HEK293 (cell line): ENCODE measurements around the gene MED29.

ENCODE experiments used
- EGR2 ChIP-seq: fragments of 450-650 bp; formaldehyde crosslinking; IDR thresholded peaks from 2 replicates; pipeline ENCODE4 v1.5.1; 2016; ENCODE audit warnings: low read depth, missing biosample characterization, missing genetic modification characterization
- GLIS1 ChIP-seq: fragments of 450-650 bp; formaldehyde crosslinking; IDR thresholded peaks from 2 replicates; pipeline ENCODE4 v1.5.1; 2016; ENCODE audit warnings: missing biosample characterization, missing genetic modification characterization
- HOXA7 ChIP-seq: sonication (generic); formaldehyde crosslinking; IDR thresholded peaks from 2 replicates; pipeline ENCODE4 v1.8.1; 2022; ENCODE audit warnings: missing genetic modification reagents, borderline replicate concordance
- KLF10 ChIP-seq: fragments of 450-650 bp; IDR thresholded peaks from 2 replicates; pipeline ENCODE4 v1.5.1; 2018; ENCODE audit warnings: missing biosample characterization, mild to moderate bottlenecking, missing genetic modification characterization
- KLF8 ChIP-seq: fragments of 450-650 bp; formaldehyde crosslinking; IDR thresholded peaks from 2 replicates; pipeline ENCODE4 v1.5.1; 2016; ENCODE audit warnings: missing biosample characterization, missing genetic modification characterization
- OSR2 ChIP-seq: fragments of 450-650 bp; formaldehyde crosslinking; IDR thresholded peaks from 2 replicates; pipeline ENCODE4 v1.5.1; 2016; ENCODE audit warnings: missing biosample characterization, missing genetic modification characterization
- SP2 ChIP-seq: fragments of 450-650 bp; formaldehyde crosslinking; IDR thresholded peaks from 2 replicates; pipeline ENCODE4 v1.5.1; 2016; ENCODE audit warnings: missing biosample characterization, missing genetic modification characterization
- ZFP37 ChIP-seq: fragments of 450-650 bp; formaldehyde crosslinking; IDR thresholded peaks from 2 replicates; pipeline ENCODE4 v1.5.1; 2016; ENCODE audit warnings: missing biosample characterization, missing genetic modification characterization
- ZIC2 ChIP-seq: fragments of 450-650 bp; formaldehyde crosslinking; IDR thresholded peaks from 2 replicates; pipeline ENCODE4 v1.5.1; 2016; ENCODE audit warnings: missing biosample characterization, missing genetic modification characterization
- ZNF114 ChIP-seq: fragments of 450-650 bp; formaldehyde crosslinking; IDR thresholded peaks from 2 replicates; pipeline ENCODE4 v1.5.0; 2017; ENCODE audit warnings: missing biosample characterization, missing genetic modification characterization
- ZNF132 ChIP-seq: fragments of 450-650 bp; formaldehyde crosslinking; IDR thresholded peaks from 2 replicates; pipeline ENCODE4 v1.5.1; 2017; ENCODE audit warnings: missing biosample characterization, missing genetic modification characterization, borderline replicate concordance
- ZNF146 ChIP-seq: fragments of 450-650 bp; formaldehyde crosslinking; IDR thresholded peaks from 2 replicates; pipeline ENCODE4 v1.5.1; 2016; ENCODE audit warnings: missing biosample characterization, missing genetic modification characterization
- ZNF157 ChIP-seq: fragments of 450-650 bp; formaldehyde crosslinking; IDR thresholded peaks from 2 replicates; pipeline ENCODE4 v1.5.1; 2016; ENCODE audit warnings: missing biosample characterization, missing genetic modification characterization
- ZNF311 ChIP-seq: fragments of 450-650 bp; formaldehyde crosslinking; IDR thresholded peaks from 2 replicates; pipeline ENCODE4 v1.5.1; 2017; ENCODE audit warnings: missing biosample characterization, missing genetic modification characterization, borderline replicate concordance
- ZNF366 ChIP-seq: fragments of 450-650 bp; formaldehyde crosslinking; conservative IDR thresholded peaks from 2 replicates; pipeline ENCODE4 v1.5.1; 2016; ENCODE audit warnings: missing biosample characterization, missing genetic modification characterization
- ZNF37A ChIP-seq: fragments of 450-650 bp; IDR thresholded peaks from 2 replicates; pipeline ENCODE4 v1.5.1; 2018; ENCODE audit warnings: missing biosample characterization, missing genetic modification characterization
- ZNF394 ChIP-seq: fragments of 450-650 bp; formaldehyde crosslinking; IDR thresholded peaks from 2 replicates; pipeline ENCODE4 v1.5.1; 2016; ENCODE audit warnings: missing biosample characterization, missing genetic modification characterization, mild to moderate bottlenecking, moderate library complexity, borderline replicate concordance
- ZNF426 ChIP-seq: fragments of 450-650 bp; formaldehyde crosslinking; IDR thresholded peaks from 2 replicates; pipeline ENCODE4 v1.5.1; 2017; ENCODE audit warnings: missing biosample characterization, missing genetic modification characterization, mild to moderate bottlenecking, inconsistent platforms, moderate library complexity
- ZNF530 ChIP-seq: fragments of 450-650 bp; formaldehyde crosslinking; IDR thresholded peaks from 2 replicates; pipeline ENCODE4 v1.5.1; 2016; ENCODE audit warnings: low read depth, missing biosample characterization, missing genetic modification characterization
- ZNF555 ChIP-seq: fragments of 450-650 bp; formaldehyde crosslinking; conservative IDR thresholded peaks from 2 replicates; pipeline ENCODE4 v1.5.1; 2017; ENCODE audit warnings: missing biosample characterization, mild to moderate bottlenecking, missing genetic modification characterization, inconsistent platforms
- ZNF560 ChIP-seq: fragments of 450-650 bp; formaldehyde crosslinking; IDR thresholded peaks from 2 replicates; pipeline ENCODE4 v1.5.1; 2017; ENCODE audit warnings: missing biosample characterization, missing genetic modification characterization, borderline replicate concordance
- ZNF768 ChIP-seq: fragments of 450-650 bp; formaldehyde crosslinking; IDR thresholded peaks from 2 replicates; pipeline ENCODE4 v1.5.1; 2018; ENCODE audit warnings: missing biosample characterization, mild to moderate bottlenecking, missing genetic modification characterization
- ZNF792 ChIP-seq: fragments of 450-650 bp; formaldehyde crosslinking; IDR thresholded peaks from 2 replicates; pipeline ENCODE4 v1.5.1; 2016; ENCODE audit warnings: missing biosample characterization, missing genetic modification characterization
- ZSCAN23 ChIP-seq: fragments of 450-650 bp; formaldehyde crosslinking; IDR thresholded peaks from 2 replicates; pipeline ENCODE4 v1.5.1; 2016; ENCODE audit warnings: missing biosample characterization, missing genetic modification characterization
- TF ChIP-seq, protein P1 (sequence below): fragments of 450-650 bp; formaldehyde crosslinking; IDR thresholded peaks from 2 replicates; pipeline ENCODE4 v1.5.1; 2017; ENCODE audit warnings: missing biosample characterization, missing genetic modification characterization
- TF ChIP-seq, protein P2 (sequence below): fragments of 450-650 bp; formaldehyde crosslinking; IDR thresholded peaks from 2 replicates; pipeline ENCODE4 v1.5.1; 2016; ENCODE audit warnings: missing biosample characterization, missing genetic modification characterization
- TF ChIP-seq, protein P3 (sequence below): fragments of 450-650 bp; formaldehyde crosslinking; IDR thresholded peaks from 2 replicates; pipeline ENCODE4 v1.5.1; 2017; ENCODE audit warnings: missing biosample characterization, missing genetic modification characterization
- TF ChIP-seq, protein P4 (sequence below): fragments of 450-650 bp; formaldehyde crosslinking; IDR thresholded peaks from 2 replicates; pipeline ENCODE4 v1.5.1; 2016; ENCODE audit warnings: missing biosample characterization, missing genetic modification characterization
- TF ChIP-seq, protein P5 (sequence below): fragments of 450-650 bp; formaldehyde crosslinking; IDR thresholded peaks from 2 replicates; pipeline ENCODE4 v1.5.1; 2016; ENCODE audit warnings: missing biosample characterization, missing genetic modification characterization
- TF ChIP-seq, protein P6 (sequence below): fragments of 450-650 bp; IDR thresholded peaks from 2 replicates; pipeline ENCODE4 v1.5.1; 2018; ENCODE audit warnings: missing biosample characterization, missing genetic modification characterization

Gene MED29

DNA sequence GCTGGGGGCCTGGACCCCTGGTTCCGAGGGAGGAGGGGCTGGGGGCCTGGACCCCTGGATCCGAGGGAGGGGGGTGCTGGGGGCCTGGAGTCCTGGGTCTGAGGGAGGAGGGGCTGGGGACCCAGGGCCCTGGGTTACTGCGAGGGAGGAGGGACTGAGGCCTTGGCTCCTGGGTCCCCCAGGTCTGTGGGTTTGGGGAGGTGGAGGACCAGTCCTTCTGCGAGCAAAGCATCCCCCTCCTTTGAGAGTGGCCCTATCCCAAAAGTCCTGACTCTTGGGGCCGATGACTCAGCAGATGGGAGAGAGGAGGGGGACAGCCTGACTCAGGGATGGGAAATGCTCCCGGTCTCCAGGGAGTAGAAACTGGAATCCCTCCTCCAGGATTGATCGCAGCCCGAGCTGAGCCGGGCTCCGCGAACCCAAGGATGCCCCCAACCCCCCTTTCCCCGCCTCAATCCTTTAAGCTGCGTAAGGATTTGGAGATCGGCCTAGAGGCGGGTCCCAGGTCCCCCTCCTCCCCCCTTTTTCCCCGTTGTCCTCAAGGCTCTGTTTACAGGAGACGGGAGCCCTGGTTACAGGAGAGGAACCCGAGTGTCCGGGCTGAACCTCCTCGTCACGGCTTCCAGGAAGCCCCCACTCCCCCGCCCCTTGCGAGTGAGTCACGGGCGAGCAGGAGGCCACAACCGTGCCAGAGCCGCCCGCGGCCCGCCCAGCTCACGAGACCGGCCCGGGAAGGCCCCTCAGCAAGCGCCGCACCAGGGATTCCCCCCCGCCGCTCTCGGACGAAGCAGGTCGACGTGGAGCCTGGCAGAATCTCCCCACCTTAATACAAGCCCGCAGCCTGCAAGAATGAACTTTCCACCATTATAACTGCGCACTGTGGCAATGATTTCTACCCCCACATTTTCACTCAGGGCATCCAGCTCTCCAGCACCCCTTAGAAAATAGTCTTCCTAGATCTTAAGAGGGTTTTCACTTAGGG lies 12.4 kb downstream of the MED29 start (continued):
- TF ChIP-seq, protein P1, sequence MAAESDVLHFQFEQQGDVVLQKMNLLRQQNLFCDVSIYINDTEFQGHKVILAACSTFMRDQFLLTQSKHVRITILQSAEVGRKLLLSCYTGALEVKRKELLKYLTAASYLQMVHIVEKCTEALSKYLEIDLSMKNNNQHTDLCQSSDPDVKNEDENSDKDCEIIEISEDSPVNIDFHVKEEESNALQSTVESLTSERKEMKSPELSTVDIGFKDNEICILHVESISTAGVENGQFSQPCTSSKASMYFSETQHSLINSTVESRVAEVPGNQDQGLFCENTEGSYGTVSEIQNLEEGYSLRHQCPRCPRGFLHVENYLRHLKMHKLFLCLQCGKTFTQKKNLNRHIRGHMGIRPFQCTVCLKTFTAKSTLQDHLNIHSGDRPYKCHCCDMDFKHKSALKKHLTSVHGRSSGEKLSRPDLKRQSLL (tag by site-specific recombination), result peak; percentile 47
- TF ChIP-seq ZNF560 (no peak), EGR2 (tag by site-specific recombination) (peak; percentile 40; the same call in 1 of the 2 replicates), ZNF366 (tag by site-specific recombination) (peak; percentile 91), ZNF394 (peak; percentile 58), SP2 (tag by site-specific recombination) (peak; percentile 65), ZNF768 (tag by site-specific recombination) (no peak), ZNF114 (tag by site-specific recombination) (no peak), ZNF132 (tag by site-specific recombination) (no peak), ZNF555 (tag by site-specific recombination) (no peak), ZIC2 (tag by site-specific recombination) (peak; percentile 88), ZFP37 (tag by site-specific recombination) (peak; percentile 88; the same call in 1 of the 2 replicates), ZNF311 (no peak), ZNF157 (tag by site-specific recombination) (no peak), KLF8 (tag by site-specific recombination) (peak; percentile 91), KLF10 (tag by site-specific recombination) (peak; percentile 71; the same call in 1 of the 2 replicates), ZNF792 (tag by site-specific recombination) (no peak), OSR2 (tag by site-specific recombination) (peak; percentile 45), ZNF530 (tag by site-specific recombination) (no peak), HOXA7 (no peak), ZSCAN23 (tag by site-specific recombination) (0 out of 2 replicates have a peak, but pooled peaks have one; percentile 28), ZNF426 (no peak), ZNF146 (tag by site-specific recombination) (no peak), GLIS1 (tag by site-specific recombination) (peak; percentile 89), ZNF37A (tag by site-specific recombination) (no peak; the same call in 1 of the 2 replicates)
- TF ChIP-seq, protein P2, sequence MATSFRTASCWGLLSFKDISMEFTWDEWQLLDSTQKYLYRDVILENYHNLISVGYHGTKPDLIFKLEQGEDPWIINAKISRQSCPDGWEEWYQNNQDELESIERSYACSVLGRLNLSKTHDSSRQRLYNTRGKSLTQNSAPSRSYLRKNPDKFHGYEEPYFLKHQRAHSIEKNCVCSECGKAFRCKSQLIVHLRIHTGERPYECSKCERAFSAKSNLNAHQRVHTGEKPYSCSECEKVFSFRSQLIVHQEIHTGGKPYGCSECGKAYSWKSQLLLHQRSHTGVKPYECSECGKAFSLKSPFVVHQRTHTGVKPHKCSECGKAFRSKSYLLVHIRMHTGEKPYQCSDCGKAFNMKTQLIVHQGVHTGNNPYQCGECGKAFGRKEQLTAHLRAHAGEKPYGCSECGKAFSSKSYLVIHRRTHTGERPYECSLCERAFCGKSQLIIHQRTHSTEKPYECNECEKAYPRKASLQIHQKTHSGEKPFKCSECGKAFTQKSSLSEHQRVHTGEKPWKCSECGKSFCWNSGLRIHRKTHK (tag by site-specific recombination), result no peak
- TF ChIP-seq, protein P3, sequence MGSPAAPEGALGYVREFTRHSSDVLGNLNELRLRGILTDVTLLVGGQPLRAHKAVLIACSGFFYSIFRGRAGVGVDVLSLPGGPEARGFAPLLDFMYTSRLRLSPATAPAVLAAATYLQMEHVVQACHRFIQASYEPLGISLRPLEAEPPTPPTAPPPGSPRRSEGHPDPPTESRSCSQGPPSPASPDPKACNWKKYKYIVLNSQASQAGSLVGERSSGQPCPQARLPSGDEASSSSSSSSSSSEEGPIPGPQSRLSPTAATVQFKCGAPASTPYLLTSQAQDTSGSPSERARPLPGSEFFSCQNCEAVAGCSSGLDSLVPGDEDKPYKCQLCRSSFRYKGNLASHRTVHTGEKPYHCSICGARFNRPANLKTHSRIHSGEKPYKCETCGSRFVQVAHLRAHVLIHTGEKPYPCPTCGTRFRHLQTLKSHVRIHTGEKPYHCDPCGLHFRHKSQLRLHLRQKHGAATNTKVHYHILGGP, result peak; percentile 25; the same call in 1 of the 2 replicates
- TF ChIP-seq, protein P4, sequence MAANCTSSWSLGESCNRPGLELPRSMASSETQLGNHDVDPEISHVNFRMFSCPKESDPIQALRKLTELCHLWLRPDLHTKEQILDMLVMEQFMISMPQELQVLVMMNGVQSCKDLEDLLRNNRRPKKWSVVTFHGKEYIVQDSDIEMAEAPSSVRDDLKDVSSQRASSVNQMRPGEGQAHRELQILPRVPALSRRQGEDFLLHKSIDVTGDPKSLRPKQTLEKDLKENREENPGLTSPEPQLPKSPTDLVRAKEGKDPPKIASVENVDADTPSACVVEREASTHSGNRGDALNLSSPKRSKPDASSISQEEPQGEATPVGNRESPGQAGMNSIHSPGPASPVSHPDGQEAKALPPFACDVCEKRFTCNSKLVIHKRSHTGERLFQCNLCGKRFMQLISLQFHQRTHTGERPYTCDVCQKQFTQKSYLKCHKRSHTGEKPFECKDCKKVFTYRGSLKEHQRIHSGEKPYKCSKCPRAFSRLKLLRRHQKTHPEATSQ (tag by site-specific recombination), result peak; percentile 62; the same call in 1 of the 2 replicates
- TF ChIP-seq, protein P5, sequence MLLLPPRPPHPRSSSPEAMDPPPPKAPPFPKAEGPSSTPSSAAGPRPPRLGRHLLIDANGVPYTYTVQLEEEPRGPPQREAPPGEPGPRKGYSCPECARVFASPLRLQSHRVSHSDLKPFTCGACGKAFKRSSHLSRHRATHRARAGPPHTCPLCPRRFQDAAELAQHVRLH, result no peak
- TF ChIP-seq, protein P6, sequence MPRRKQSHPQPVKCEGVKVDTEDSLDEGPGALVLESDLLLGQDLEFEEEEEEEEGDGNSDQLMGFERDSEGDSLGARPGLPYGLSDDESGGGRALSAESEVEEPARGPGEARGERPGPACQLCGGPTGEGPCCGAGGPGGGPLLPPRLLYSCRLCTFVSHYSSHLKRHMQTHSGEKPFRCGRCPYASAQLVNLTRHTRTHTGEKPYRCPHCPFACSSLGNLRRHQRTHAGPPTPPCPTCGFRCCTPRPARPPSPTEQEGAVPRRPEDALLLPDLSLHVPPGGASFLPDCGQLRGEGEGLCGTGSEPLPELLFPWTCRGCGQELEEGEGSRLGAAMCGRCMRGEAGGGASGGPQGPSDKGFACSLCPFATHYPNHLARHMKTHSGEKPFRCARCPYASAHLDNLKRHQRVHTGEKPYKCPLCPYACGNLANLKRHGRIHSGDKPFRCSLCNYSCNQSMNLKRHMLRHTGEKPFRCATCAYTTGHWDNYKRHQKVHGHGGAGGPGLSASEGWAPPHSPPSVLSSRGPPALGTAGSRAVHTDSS (tag by site-specific recombination), result no peak
